Esophagus muscularis mucosa (tissue), 4 donors: ENCODE measurements around the gene GALNT15. TPM values are rescaled to one million over a fixed set of nuclear protein-coding genes. Genes with fewer than 3 reads are reported as not detected.

Experiments used
- DNase-seq: peaks from one replicate; pipeline ENCODE4 v3.0.0-alpha.2; 2017; ENCODE audit errors: extremely low spot score
- H3K27ac ChIP-seq, 4 donors: fragments of 200-600 bp; sonication (generic); replicated peaks in 1 of 4; 1 replicate in 3 of 4; 2 replicates in 1 of 4; pipeline ENCODE4 v1.5.1; 2016 to 2019; ENCODE audit warnings: mild to moderate bottlenecking in 1 of 4
- H3K27me3 ChIP-seq, 4 donors: fragments of 200-600 bp; sonication (generic); one replicate each; pipeline versions ENCODE4 v1.5.1 to v1.6.0; 2016 to 2019
- H3K36me3 ChIP-seq, 4 donors: fragments of 200-600 bp; sonication (generic); one replicate each; pipeline ENCODE4 v1.5.1; 2016 to 2019
- H3K4me1 ChIP-seq, 4 donors: fragments of 200-600 bp; sonication (generic); one replicate each; pipeline ENCODE4 v1.5.1; 2016 to 2019
- H3K4me3 ChIP-seq, 4 donors: fragments of 200-600 bp; sonication (generic); 1 replicate in 2 of 4; 2 replicates in 2 of 4; pipeline ENCODE4 v1.5.1; 2016 to 2019; ENCODE audit warnings: mild to moderate bottlenecking in 4 of 4, moderate library complexity in 1 of 4
- H3K9me3 ChIP-seq, 4 donors: fragments of 200-600 bp; sonication (generic); 1 replicate in 3 of 4; 2 replicates in 1 of 4; pipeline ENCODE4 v1.5.1; 2016 to 2019
- CTCF ChIP-seq, 3 experiments: fragments of 200-600 bp in 2 of 3; fragments of 450-650 bp in 1 of 3; sonication (generic) in 2 of 3; IDR thresholded peaks; one replicate each; pipeline ENCODE4 v1.5.1; 2017 to 2019; ENCODE audit warnings: antibody characterized with exemption in 3 of 3, mild to moderate bottlenecking in 2 of 3, moderate library complexity in 1 of 3
- EP300 ChIP-seq: sonication (generic); formaldehyde crosslinking; IDR thresholded peaks from one replicate; pipeline ENCODE4 v1.6.1; 2017; ENCODE audit warnings: antibody characterized with exemption
- POLR2A ChIP-seq: fragments of 450-650 bp; IDR thresholded peaks from one replicate; pipeline ENCODE4 v1.6.1; 2017; ENCODE audit warnings: antibody characterized with exemption, moderate library complexity, mild to moderate bottlenecking, low read depth
- POLR2AphosphoS5 ChIP-seq, 2 donors: sonication (generic); formaldehyde crosslinking; IDR thresholded peaks; one replicate each; pipeline ENCODE4 v1.6.1; 2017; ENCODE audit warnings: antibody characterized with exemption in 2 of 2
- WGBS: methylation state at CpG from one replicate; pipeline ENCODE4 v1.1.5; 2018; 5-methylcytosine and 5-hydroxymethylcytosine counted together
- intact Hi-C: fragments of 100-400 bp; cut with DNase I; formaldehyde crosslinking; loops from one replicate; pipeline ENCODE4 v1.15.1; 2023
- total RNA-seq, 4 donors: library from RNA; depleted of rRNA; stranded (reverse); fragments of >200 nt; gene quantifications; one replicate each; pipeline versions ENCODE4 v1.1.0 to v1.2.1, GENCODE V29; 2016

Gene GALNT15
- total RNA-seq, 4 donors from 2014 or later = 76.0 to 320 (median 135) TPM

DNA sequence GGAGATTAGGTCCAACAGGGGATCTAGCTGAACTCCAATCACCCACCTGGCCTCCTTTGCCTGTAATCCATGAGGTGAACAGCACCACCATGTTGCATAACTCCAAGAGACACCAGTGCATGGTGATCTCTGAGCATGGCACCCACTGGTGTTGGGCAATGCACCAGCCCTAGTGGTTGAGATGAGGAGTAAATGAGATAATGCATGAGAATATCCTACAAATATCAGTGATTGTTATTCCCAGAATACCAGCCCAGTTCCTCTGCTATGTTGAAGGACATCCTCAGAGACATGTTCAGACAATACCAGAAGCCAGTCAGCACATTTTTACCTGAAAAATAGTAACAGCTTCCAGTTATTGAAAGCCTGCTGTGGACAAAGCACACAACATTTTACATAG, 14.7 kb downstream of the GALNT15 start:
- Histone ChIP-seq H3K36me3 (peaks cover 0 to 36% (median 1%) of the 10 kb centered on the region in 4 donors), H3K4me3 (no peak overlapping the region), H3K9me3 (no peaks in the 10 kb centered on the region), H3K27ac (no peak overlapping the region), H3K4me1 (peaks cover 0 to 7% (median 0%) of the 10 kb centered on the region in 4 donors), H3K27me3 (no peaks in the 10 kb centered on the region)
- no peak for DNase-seq
- intact Hi-C loops = no loop called here
- no peak for TF ChIP-seq CTCF (IDR thresholded peaks at IDR 0.05)
- TF ChIP-seq POLR2AphosphoS5 (IDR thresholded peaks at IDR 0.05) = no peak
- TF ChIP-seq POLR2A = no peak
- TF ChIP-seq EP300 = no peak

- TF ChIP-seq POLR2AphosphoS5 (IDR thresholded peaks at IDR 0.05) (no peak), CTCF (IDR thresholded peaks at IDR 0.05) (no peak), EP300 (no peak), POLR2A (no peak)
- intact Hi-C loops = no loop called here
- H3K9me3 ChIP-seq = no peaks in the 10 kb centered on the region
- no peaks in the 10 kb centered on the region for H3K27me3 ChIP-seq
- no peak overlapping the region for H3K27ac ChIP-seq
- DNase-seq = no peak
- 65% methylated on average over 6 of the region's 6 CpGs for WGBS
- H3K4me3 ChIP-seq = no peak overlapping the region
- no peaks in the 10 kb centered on the region for H3K4me1 ChIP-seq
- H3K36me3 ChIP-seq = peaks cover 0 to 34% (median 6%) of the 10 kb centered on the region in 4 donors
Observed at GRCh38 chr3:16190704-16191103, 16.2 kb downstream of the GALNT15 start.

- no peak for DNase-seq
- intact Hi-C loops = no loop called here
- Histone ChIP-seq H3K27me3 (no peaks in the 10 kb centered on the region), H3K36me3 (peaks cover 0 to 42% (median 15%) of the 10 kb centered on the region in 4 donors), H3K27ac (no peak overlapping the region), H3K9me3 (no peaks in the 10 kb centered on the region), H3K4me3 (no peak overlapping the region), H3K4me1 (no peaks in the 10 kb centered on the region)
- TF ChIP-seq POLR2A (no peak), EP300 (no peak)
Observed at GRCh38 chr3:16191591-16191990, 17.1 kb downstream of the GALNT15 start.

- intact Hi-C loops = no loop called here
- 66% methylated on average over 5 of the region's 5 CpGs for WGBS
- no peak overlapping the region for H3K27ac ChIP-seq
- H3K4me1 ChIP-seq = no peaks in the 10 kb centered on the region
- no peak overlapping the region for H3K4me3 ChIP-seq
- H3K27me3 ChIP-seq = no peaks in the 10 kb centered on the region
- no peak for DNase-seq
- H3K9me3 ChIP-seq = no peaks in the 10 kb centered on the region
- peaks cover 0 to 49% (median 22%) of the 10 kb centered on the region in 4 donors for H3K36me3 ChIP-seq
- TF ChIP-seq CTCF (IDR thresholded peaks at IDR 0.05) (no peak), POLR2A (no peak), EP300 (no peak), POLR2AphosphoS5 (IDR thresholded peaks at IDR 0.05) (no peak)
Observed at GRCh38 chr3:16192176-16192811, 17.8 kb downstream of the GALNT15 start.

DNA sequence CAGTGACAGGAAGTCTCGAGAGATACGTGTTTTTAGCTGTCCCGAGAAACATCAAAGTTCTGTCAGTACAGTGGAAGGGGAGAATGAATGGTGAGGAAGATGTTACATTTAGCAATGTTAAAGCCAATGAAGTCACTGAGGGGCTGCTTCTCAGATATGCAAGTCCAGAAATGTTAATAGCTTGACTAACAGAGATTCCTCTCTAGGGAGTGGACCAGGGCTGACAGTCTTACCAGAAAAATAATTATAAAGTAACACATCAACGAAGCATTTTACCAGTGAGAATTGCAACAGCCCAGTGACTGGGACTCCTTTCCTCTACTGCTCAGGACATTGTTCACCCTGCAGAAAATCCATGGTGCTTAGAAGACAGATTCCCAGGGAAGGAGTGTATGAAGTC, 23.9 kb downstream of the GALNT15 start:
- 68% methylated on average over 4 of the region's 4 CpGs for WGBS
- intact Hi-C loops = no loop called here
- Histone ChIP-seq H3K27ac (no peak overlapping the region), H3K27me3 (no peaks in the 10 kb centered on the region), H3K4me1 (no peaks in the 10 kb centered on the region), H3K9me3 (no peaks in the 10 kb centered on the region), H3K36me3 (peaks cover 0 to 81% (median 37%) of the 10 kb centered on the region in 4 donors), H3K4me3 (no peak overlapping the region)
- TF ChIP-seq POLR2AphosphoS5 (IDR thresholded peaks at IDR 0.05) (no peak), CTCF (IDR thresholded peaks at IDR 0.05) (no peak), POLR2A (no peak), EP300 (no peak)
- DNase-seq = no peak
